Duodenal mucosa (tissue), 2 donors: ENCODE data around the gene USH2A.

Experiments
- H3K27ac ChIP-seq: one replicate; pipeline ENCODE4 v1.7.0; 2013; ENCODE audit warnings: low read depth, low read length
- H3K27me3 ChIP-seq, 2 donors: one replicate each; pipeline ENCODE4 v1.7.0; 2013; ENCODE audit warnings: low read length in 2 of 2, control low read depth in 1 of 2; ENCODE audit not compliant: insufficient read depth in 2 of 2, control insufficient read depth in 1 of 2
- H3K36me3 ChIP-seq, 2 donors: one replicate each; pipeline ENCODE4 v1.7.0; 2013; ENCODE audit warnings: low read length in 2 of 2, control low read depth in 1 of 2; ENCODE audit not compliant: insufficient read depth in 2 of 2, control insufficient read depth in 1 of 2
- H3K4me1 ChIP-seq, 2 donors: one replicate each; pipeline ENCODE4 v1.7.0; 2013; ENCODE audit warnings: low read length in 2 of 2, control low read depth in 1 of 2; ENCODE audit not compliant: insufficient read depth in 2 of 2, control insufficient read depth in 1 of 2
- H3K4me3 ChIP-seq, 2 donors: one replicate each; pipeline ENCODE4 v1.7.0; 2013; ENCODE audit warnings: low read length in 2 of 2, low read depth in 1 of 2
- H3K9ac ChIP-seq, 2 donors: one replicate each; pipeline ENCODE4 v1.7.0; 2013; ENCODE audit warnings: low read length in 2 of 2, low read depth in 1 of 2
- H3K9me3 ChIP-seq, 2 donors: one replicate each; pipeline ENCODE4 v1.7.0; 2013; ENCODE audit warnings: low read length in 2 of 2, control low read depth in 1 of 2; ENCODE audit not compliant: control insufficient read depth in 1 of 2

The USH2A gene

DNA sequence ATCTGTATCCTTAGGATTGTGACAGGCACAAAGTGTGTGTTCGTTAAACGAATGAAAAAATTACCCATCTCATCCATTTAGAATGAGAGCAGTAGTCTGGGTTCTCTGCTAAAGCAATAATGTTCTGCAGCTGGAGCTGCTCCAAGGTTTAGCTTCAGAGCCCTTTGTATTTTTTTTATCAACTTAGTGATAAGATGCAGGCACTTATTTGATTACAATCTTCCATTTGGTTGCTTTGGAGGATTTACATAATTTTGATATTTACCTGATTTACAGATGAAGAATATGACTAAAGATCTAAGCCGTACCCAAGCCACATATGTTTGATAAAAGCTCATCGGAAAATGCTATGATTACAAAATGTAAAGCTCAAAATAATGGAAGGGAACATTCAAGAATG is 654.9 kb downstream of the USH2A start:
- H3K27me3 ChIP-seq, result no peaks in the 10 kb centered on the region
- H3K4me3 ChIP-seq, result no peak overlapping the region
- H3K4me1 ChIP-seq, result no peaks in the 10 kb centered on the region
- no peaks in the 10 kb centered on the region for H3K36me3 ChIP-seq
- no peak overlapping the region for H3K9ac ChIP-seq
- no peaks in the 10 kb centered on the region for H3K9me3 ChIP-seq
- no peak overlapping the region for H3K27ac ChIP-seq

DNA sequence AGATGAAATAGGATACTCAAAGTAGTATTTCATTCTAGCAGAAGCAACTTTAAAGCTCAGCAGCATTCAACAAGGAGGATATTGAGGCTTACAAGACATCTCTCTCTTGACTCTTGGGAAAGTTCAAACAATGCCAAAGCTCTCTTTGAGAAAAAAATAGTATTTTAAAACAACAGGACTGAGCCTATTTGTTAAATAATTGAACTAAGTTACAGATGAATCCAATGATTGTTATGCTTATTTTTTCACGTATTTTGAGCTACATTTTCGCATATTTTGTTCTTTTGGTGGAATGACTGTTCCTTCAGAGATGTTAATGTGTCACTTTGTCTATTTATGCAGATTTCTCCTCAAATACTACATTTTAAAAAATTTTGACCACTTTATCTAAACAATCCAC is 655.5 kb downstream of the USH2A start:
- Histone ChIP-seq H3K36me3 (no peaks in the 10 kb centered on the region), H3K4me1 (no peaks in the 10 kb centered on the region), H3K27me3 (no peaks in the 10 kb centered on the region), H3K4me3 (no peak overlapping the region), H3K9me3 (no peaks in the 10 kb centered on the region), H3K9ac (no peak overlapping the region), H3K27ac (no peak overlapping the region)

DNA sequence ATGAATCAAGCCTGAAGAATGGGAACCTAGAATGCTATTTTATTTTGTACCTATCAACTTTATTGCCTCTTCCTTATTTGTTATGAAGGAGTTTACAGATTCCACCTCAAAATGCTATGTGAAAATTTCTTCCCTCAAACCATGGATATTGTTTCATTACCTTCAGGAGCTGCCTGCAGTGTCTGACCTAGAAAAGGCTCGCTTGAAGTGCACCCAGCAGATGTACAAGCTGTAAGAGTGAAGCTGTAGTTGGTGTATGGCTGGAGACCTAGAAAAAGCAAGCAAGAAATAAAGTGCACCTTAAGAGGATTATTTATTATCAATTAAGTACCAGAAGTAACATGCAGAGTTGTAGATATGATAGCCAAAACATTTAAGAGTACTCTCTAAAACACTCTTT is 656.7 kb downstream of the USH2A start:
- Histone ChIP-seq H3K4me1 (no peaks in the 10 kb centered on the region), H3K9ac (no peak overlapping the region), H3K36me3 (no peaks in the 10 kb centered on the region), H3K27ac (no peak overlapping the region), H3K27me3 (no peaks in the 10 kb centered on the region), H3K4me3 (no peak overlapping the region), H3K9me3 (no peaks in the 10 kb centered on the region)

DNA sequence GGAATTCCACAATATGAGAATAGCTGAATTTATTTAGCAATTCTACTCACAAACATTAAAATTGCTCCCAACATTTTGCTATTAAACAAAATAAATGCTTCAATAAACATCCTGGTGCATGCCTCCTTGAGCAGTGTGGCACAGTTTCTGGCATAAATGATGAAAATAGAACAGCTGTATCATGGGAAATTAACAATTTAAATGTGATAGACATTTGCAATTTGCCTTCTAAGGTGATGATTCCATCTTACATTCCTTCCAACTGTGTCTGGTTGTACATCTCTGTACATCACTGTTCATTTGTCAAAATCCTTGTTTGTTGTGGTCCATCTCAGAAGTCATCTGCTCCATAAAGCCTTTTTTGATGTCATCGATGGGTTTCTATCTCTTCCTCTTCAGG is 657.4 kb downstream of the USH2A start:
- no peak overlapping the region for H3K9ac ChIP-seq
- no peaks in the 10 kb centered on the region for H3K36me3 ChIP-seq
- H3K27ac ChIP-seq, result no peak overlapping the region
- H3K9me3 ChIP-seq, result no peaks in the 10 kb centered on the region
- no peak overlapping the region for H3K4me3 ChIP-seq
- H3K27me3 ChIP-seq, result no peaks in the 10 kb centered on the region
- no peaks in the 10 kb centered on the region for H3K4me1 ChIP-seq

DNA sequence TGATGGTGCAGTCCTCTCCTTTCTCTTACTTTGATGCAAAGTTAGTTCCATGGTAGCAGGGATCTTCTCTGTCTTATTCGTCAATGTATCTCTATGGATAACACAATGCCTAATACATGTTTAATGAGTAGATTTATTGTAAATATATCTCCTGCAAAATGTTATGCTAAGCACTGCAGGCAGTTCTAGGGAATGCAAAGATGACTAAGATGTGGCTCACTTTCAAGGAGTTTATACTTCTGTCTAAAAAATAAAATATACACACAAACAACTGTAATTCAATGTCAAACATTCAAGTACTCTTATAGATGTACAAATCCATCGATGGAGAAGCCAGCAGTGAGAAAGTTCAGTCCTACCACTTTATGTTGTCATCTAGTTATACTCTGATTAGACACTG is 661.8 kb downstream of the USH2A start:
- Histone ChIP-seq H3K9ac (no peak overlapping the region), H3K27ac (no peak overlapping the region), H3K9me3 (no peaks in the 10 kb centered on the region), H3K4me3 (no peak overlapping the region), H3K36me3 (no peaks in the 10 kb centered on the region), H3K27me3 (no peaks in the 10 kb centered on the region), H3K4me1 (no peaks in the 10 kb centered on the region)

GRCh38 chr1:215754112-215754511 is 669.1 kb downstream of the USH2A start:
- H3K9ac ChIP-seq, result no peak overlapping the region
- no peaks in the 10 kb centered on the region for H3K27me3 ChIP-seq
- no peak overlapping the region for H3K4me3 ChIP-seq
- no peaks in the 10 kb centered on the region for H3K9me3 ChIP-seq
- H3K4me1 ChIP-seq, result no peaks in the 10 kb centered on the region
- no peak overlapping the region for H3K27ac ChIP-seq
- H3K36me3 ChIP-seq, result no peaks in the 10 kb centered on the region

DNA sequence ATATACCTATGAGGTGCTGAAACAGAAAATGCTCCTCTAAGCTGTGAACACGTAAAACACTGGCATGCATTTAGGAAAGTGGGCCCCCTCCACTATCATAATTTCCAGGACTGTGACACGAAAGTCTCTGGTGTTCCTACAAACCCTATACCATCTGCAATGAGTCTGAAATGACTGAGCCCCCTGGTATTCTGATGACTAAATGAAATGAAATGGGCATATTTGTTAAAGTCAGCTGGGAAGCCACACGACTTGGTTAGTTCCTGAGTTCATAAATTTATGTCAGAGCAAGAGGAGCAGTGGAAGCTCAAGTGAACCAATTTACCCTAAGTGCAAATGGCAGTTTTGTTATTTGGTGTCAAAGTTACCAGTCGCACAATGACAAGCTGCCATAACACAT is 673.8 kb downstream of the USH2A start:
- Histone ChIP-seq H3K36me3 (no peaks in the 10 kb centered on the region), H3K9me3 (no peaks in the 10 kb centered on the region), H3K27me3 (no peaks in the 10 kb centered on the region), H3K9ac (no peak overlapping the region), H3K4me1 (no peaks in the 10 kb centered on the region), H3K4me3 (no peak overlapping the region), H3K27ac (no peak overlapping the region)

GRCh38 chr1:215748431-215748830 is 674.8 kb downstream of the USH2A start:
- H3K9me3 ChIP-seq, result no peaks in the 10 kb centered on the region
- H3K4me3 ChIP-seq, result no peak overlapping the region
- no peak overlapping the region for H3K27ac ChIP-seq
- H3K27me3 ChIP-seq, result no peaks in the 10 kb centered on the region
- no peak overlapping the region for H3K9ac ChIP-seq
- H3K4me1 ChIP-seq, result no peaks in the 10 kb centered on the region
- no peaks in the 10 kb centered on the region for H3K36me3 ChIP-seq

- H3K27me3 ChIP-seq, result no peaks in the 10 kb centered on the region
- no peaks in the 10 kb centered on the region for H3K4me1 ChIP-seq
- H3K4me3 ChIP-seq, result no peak overlapping the region
- H3K27ac ChIP-seq, result no peak overlapping the region
- H3K9ac ChIP-seq, result no peak overlapping the region
- no peaks in the 10 kb centered on the region for H3K36me3 ChIP-seq
- H3K9me3 ChIP-seq, result no peaks in the 10 kb centered on the region
These were observed 678.8 kb downstream of the USH2A start for GRCh38 chr1:215744419-215744818.

DNA sequence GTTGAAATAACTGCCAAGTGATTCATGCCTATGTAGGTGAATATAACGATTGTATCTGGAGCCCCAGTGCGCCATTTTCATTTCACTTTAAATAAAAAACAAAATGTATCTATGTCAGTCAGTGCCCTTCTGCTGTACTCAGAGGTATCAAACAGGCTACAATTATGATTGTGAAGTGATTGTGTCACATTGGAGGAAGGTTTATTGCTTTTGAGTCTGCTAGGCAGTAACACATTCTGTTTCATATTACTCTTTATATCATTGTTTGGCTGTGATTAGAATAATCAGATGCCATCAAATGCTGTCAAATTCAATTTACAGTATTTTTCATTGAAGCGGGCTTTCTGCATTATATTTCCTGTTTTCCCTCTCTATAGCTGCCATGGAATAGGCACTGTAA is 684.2 kb downstream of the USH2A start:
- no peak overlapping the region for H3K4me3 ChIP-seq
- no peaks in the 10 kb centered on the region for H3K27me3 ChIP-seq
- H3K36me3 ChIP-seq, result no peaks in the 10 kb centered on the region
- H3K9ac ChIP-seq, result no peak overlapping the region
- no peak overlapping the region for H3K27ac ChIP-seq
- no peaks in the 10 kb centered on the region for H3K9me3 ChIP-seq
- no peaks in the 10 kb centered on the region for H3K4me1 ChIP-seq

GRCh38 chr1:215731699-215732098 is 691.5 kb downstream of the USH2A start:
- Histone ChIP-seq H3K27me3 (no peaks in the 10 kb centered on the region), H3K27ac (no peak overlapping the region), H3K9ac (no peak overlapping the region)

More at GRCh38 chr1:215731699-215732098, 691.5 kb downstream of the USH2A start:
- Histone ChIP-seq H3K4me3 (no peak overlapping the region), H3K4me1 (no peaks in the 10 kb centered on the region), H3K9me3 (no peaks in the 10 kb centered on the region), H3K36me3 (no peaks in the 10 kb centered on the region)
